Liver (tissue), 9 donors: ENCODE results near the gene ASF1B. TPM values are rescaled to one million over a fixed set of nuclear protein-coding genes. Genes with fewer than 3 reads are reported as not detected.

ENCODE experiments used
- DNase-seq: peaks from one replicate; pipeline ENCODE4 v3.0.0-alpha.2; 2017; ENCODE audit warnings: low spot score
- H3K27ac ChIP-seq, 2 donors: one replicate each; pipeline ENCODE4 v1.7.0; 2013; ENCODE audit warnings: inconsistent platforms in 2 of 2, low read length in 2 of 2, control low read depth in 1 of 2, low read depth in 1 of 2, mild to moderate bottlenecking in 1 of 2
- H3K27me3 ChIP-seq, 4 donors: one replicate each; pipeline versions ENCODE4 v1.6.1 to v1.7.0; 2013; ENCODE audit warnings: low read length in 3 of 4, inconsistent platforms in 1 of 4, mild to moderate bottlenecking in 1 of 4, moderate library complexity in 1 of 4; ENCODE audit not compliant: control insufficient read depth in 4 of 4, insufficient read depth in 4 of 4
- H3K36me3 ChIP-seq, 4 donors: one replicate each; pipeline versions ENCODE4 v1.6.1 to v1.7.0; 2013; ENCODE audit warnings: low read length in 3 of 4, mild to moderate bottlenecking in 3 of 4, low read depth in 1 of 4, moderate library complexity in 1 of 4; ENCODE audit not compliant: control insufficient read depth in 4 of 4, insufficient read depth in 3 of 4
- H3K4me1 ChIP-seq, 4 donors: one replicate each; pipeline versions ENCODE4 v1.6.1 to v1.7.0; 2013; ENCODE audit warnings: low read length in 3 of 4, mild to moderate bottlenecking in 3 of 4, moderate library complexity in 1 of 4; ENCODE audit not compliant: control insufficient read depth in 4 of 4, insufficient read depth in 4 of 4
- H3K4me3 ChIP-seq, 3 donors: one replicate each; pipeline versions ENCODE4 v1.6.1 to v1.7.0; 2013; ENCODE audit warnings: low read length in 3 of 3, control low read depth in 1 of 3, low read depth in 1 of 3, mild to moderate bottlenecking in 1 of 3
- H3K9ac ChIP-seq, 2 donors: one replicate each; pipeline ENCODE4 v1.7.0; 2013; ENCODE audit warnings: low read length in 2 of 2, mild to moderate bottlenecking in 2 of 2, moderate library complexity in 2 of 2, control low read depth in 1 of 2, low read depth in 1 of 2
- H3K9me3 ChIP-seq, 4 donors: one replicate each; pipeline versions ENCODE4 v1.6.1 to v1.7.0; 2013; ENCODE audit warnings: low read length in 3 of 4; ENCODE audit not compliant: control insufficient read depth in 4 of 4
- ATF3 ChIP-seq: IDR thresholded peaks from 2 replicates; pipeline ENCODE4 v1.6.1; 2016; ENCODE audit warnings: antibody characterized with exemption
- CTCF ChIP-seq: fragments of 150-350 bp; IDR thresholded peaks from 2 replicates; pipeline ENCODE4 v1.5.1; 2017; ENCODE audit warnings: improper control_type of control experiment, low read depth, low read length; ENCODE audit not compliant: missing input control
- EGR1 ChIP-seq, 2 donors: IDR thresholded peaks; 2 replicates each; pipeline ENCODE4 v1.6.1; 2016 to 2018; ENCODE audit warnings: antibody characterized with exemption in 2 of 2, low read depth in 2 of 2
- FOXA2 ChIP-seq: IDR thresholded peaks from 2 replicates; pipeline ENCODE4 v1.6.1; 2016; ENCODE audit warnings: antibody characterized with exemption
- GABPA ChIP-seq, 2 donors: IDR thresholded peaks in 1 of 2; conservative IDR thresholded peaks in 1 of 2; 2 replicates each; pipeline ENCODE4 v1.6.1; 2016; ENCODE audit warnings: antibody characterized with exemption in 2 of 2, mild to moderate bottlenecking in 1 of 2, moderate library complexity in 1 of 2
- HNF4A ChIP-seq, 2 donors: conservative IDR thresholded peaks; 2 replicates each; pipeline ENCODE4 v1.6.1; 2016; ENCODE audit warnings: antibody characterized with exemption in 2 of 2, mild to moderate bottlenecking in 2 of 2
- HNF4G ChIP-seq: IDR thresholded peaks from 2 replicates; pipeline ENCODE4 v1.6.1; 2016; ENCODE audit warnings: antibody characterized with exemption
- JUND ChIP-seq, 2 donors: IDR thresholded peaks; 2 replicates each; pipeline ENCODE4 v1.6.1; 2016; ENCODE audit warnings: antibody characterized with exemption in 2 of 2
- MAX ChIP-seq: IDR thresholded peaks from 2 replicates; pipeline ENCODE4 v1.6.1; 2016; ENCODE audit warnings: antibody characterized with exemption
- RAD21 ChIP-seq, 2 donors: IDR thresholded peaks; 2 replicates each; pipeline ENCODE4 v1.6.1; 2016; ENCODE audit warnings: antibody characterized with exemption in 2 of 2, mild to moderate bottlenecking in 2 of 2
- RXRA ChIP-seq, 2 donors: IDR thresholded peaks; 2 replicates each; pipeline ENCODE4 v1.6.1; 2017 to 2018; ENCODE audit warnings: antibody characterized with exemption in 2 of 2, mild to moderate bottlenecking in 1 of 2
- SP1 ChIP-seq: IDR thresholded peaks from 2 replicates; pipeline ENCODE4 v1.6.1; 2018; ENCODE audit warnings: antibody characterized with exemption, mild to moderate bottlenecking
- TAF1 ChIP-seq: conservative IDR thresholded peaks from 2 replicates; pipeline ENCODE4 v1.6.1; 2016; ENCODE audit warnings: antibody characterized with exemption, mild to moderate bottlenecking
- YY1 ChIP-seq: IDR thresholded peaks from 2 replicates; pipeline ENCODE4 v1.6.1; 2016; ENCODE audit warnings: antibody characterized with exemption, mild to moderate bottlenecking
- WGBS: extraction: QIAGEN DNeasy Blood & Tissue Kit; methylation state at CpG from one replicate; pipeline ENCODE4 v1.1.7; 2013; 5-methylcytosine and 5-hydroxymethylcytosine counted together
- polyA plus RNA-seq, 2 donors: library from polyadenylated mRNA; stranded (reverse) in 1 of 2; unstranded in 1 of 2; fragments of 200-250 nt in 1 of 2; fragments of >200 nt in 1 of 2; fragmentation: Nextera tagmentation in 1 of 2; extraction: Ambion mirVana in 1 of 2; gene quantifications; one replicate each; pipeline versions ENCODE4 v1.2.1 to v1.2.3, GENCODE V29; 2013 to 2015
- total RNA-seq, 2 donors: library from RNA; depleted of rRNA; stranded (reverse); fragments of >200 nt; gene quantifications; one replicate each; pipeline ENCODE4 v1.2.3, GENCODE V29; 2014
- TF ChIP-seq, protein P1 (sequence below): IDR thresholded peaks from 2 replicates; pipeline ENCODE4 v1.6.1; 2016; ENCODE audit warnings: antibody characterized with exemption, mild to moderate bottlenecking
- TF ChIP-seq, protein P2 (sequence below): IDR thresholded peaks from 2 replicates; pipeline ENCODE4 v1.6.1; 2016; ENCODE audit warnings: antibody characterized with exemption
- donor health status: healthy.
- donor health status: healthy.
- donor health status: healthy.
- donor health status: healthy.
- donor health status: healthy.

Gene ASF1B
- total and polyA plus RNA-seq, 4 donors = 0.25 to 20.5 (median 1.6) TPM

- TF ChIP-seq JUND (IDR thresholded peaks at IDR 0.05) (no peak), HNF4A (conservative IDR thresholded peaks at IDR 0.05) (no peak)
- no peak for DNase-seq
- WGBS = 86% methylated on average over 6 of the region's 6 CpGs
- Histone ChIP-seq H3K27ac (no peak overlapping the region), H3K27me3 (no peaks in the 10 kb centered on the region), H3K4me1 (peaks cover 0 to 2% (median 0%) of the 10 kb centered on the region in 4 donors), H3K9me3 (no peaks in the 10 kb centered on the region), H3K9ac (no peak overlapping the region), H3K4me3 (no peak overlapping the region), H3K36me3 (no peaks in the 10 kb centered on the region)
Observed at GRCh38 chr19:14145381-14145780, 9.0 kb upstream of the ASF1B start.

DNA sequence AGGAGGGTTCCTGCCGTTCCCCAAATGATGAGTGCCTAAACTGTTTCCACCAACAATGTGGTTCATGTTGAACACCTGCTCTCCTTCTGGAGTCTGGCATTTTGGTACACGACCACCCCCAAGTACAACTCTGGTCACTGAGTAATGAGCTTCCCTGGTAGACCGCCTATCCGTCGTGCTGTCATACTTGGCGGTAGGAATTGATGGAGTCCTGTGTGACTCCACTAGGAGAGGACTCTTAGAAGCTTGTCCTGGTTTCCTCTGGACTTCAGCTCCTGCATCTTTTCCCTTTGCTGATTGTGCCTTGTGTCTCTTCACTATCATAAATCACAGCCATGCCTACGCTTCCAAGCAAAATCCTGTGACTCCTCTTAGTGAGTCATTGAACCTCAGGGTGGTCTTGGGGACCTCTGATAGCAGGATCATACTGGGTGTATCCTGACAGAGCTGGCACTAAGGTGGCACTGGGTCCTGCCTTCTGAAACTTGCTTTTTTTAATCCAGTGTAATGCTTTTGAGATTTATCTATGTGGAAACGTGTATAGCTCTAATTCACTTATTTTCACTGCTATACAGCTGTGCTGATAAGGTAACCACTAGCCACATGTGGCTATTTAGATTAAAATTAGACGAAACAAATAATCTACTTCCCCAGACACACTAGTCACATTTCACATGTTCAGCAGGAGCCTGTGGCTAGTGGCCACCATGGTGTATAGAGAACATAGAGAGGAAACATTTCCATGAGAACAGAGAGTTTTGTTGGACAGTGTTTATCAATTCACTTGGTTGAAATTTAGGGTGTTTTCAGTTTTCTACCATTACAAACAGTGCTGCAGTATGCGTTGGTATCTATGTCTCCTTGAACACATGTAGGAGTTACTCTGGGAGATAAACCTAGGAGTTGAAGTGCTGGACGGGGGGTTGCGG, 6.1 kb upstream of the ASF1B start:
- H3K9ac ChIP-seq = no peak overlapping the region
- H3K27me3 ChIP-seq = no peaks in the 10 kb centered on the region
- no peak overlapping the region for H3K27ac ChIP-seq
- peaks cover 0 to 4% (median 1%) of the 10 kb centered on the region in 4 donors for H3K4me1 ChIP-seq
- TF ChIP-seq HNF4A (conservative IDR thresholded peaks at IDR 0.05) = no peak
- TF ChIP-seq CTCF = no peak
- no peak for TF ChIP-seq RAD21 (IDR thresholded peaks at IDR 0.05)
- TF ChIP-seq SP1 = no peak
- TF ChIP-seq JUND (IDR thresholded peaks at IDR 0.05) = no peak
- TF ChIP-seq HNF4G = no peak
- no peak for TF ChIP-seq FOXA2
- TF ChIP-seq GABPA (IDR thresholded peaks at IDR 0.05 in 1 of 2, conservative IDR thresholded peaks at IDR 0.05 in 1 of 2) = no peak
- TF ChIP-seq RXRA (IDR thresholded peaks at IDR 0.05) = no peak
- no peak for TF ChIP-seq TAF1
- TF ChIP-seq EGR1 (IDR thresholded peaks at IDR 0.05; ENCODE audit: low read depth in 2 of 2) = no peak
- TF ChIP-seq, protein P1, sequence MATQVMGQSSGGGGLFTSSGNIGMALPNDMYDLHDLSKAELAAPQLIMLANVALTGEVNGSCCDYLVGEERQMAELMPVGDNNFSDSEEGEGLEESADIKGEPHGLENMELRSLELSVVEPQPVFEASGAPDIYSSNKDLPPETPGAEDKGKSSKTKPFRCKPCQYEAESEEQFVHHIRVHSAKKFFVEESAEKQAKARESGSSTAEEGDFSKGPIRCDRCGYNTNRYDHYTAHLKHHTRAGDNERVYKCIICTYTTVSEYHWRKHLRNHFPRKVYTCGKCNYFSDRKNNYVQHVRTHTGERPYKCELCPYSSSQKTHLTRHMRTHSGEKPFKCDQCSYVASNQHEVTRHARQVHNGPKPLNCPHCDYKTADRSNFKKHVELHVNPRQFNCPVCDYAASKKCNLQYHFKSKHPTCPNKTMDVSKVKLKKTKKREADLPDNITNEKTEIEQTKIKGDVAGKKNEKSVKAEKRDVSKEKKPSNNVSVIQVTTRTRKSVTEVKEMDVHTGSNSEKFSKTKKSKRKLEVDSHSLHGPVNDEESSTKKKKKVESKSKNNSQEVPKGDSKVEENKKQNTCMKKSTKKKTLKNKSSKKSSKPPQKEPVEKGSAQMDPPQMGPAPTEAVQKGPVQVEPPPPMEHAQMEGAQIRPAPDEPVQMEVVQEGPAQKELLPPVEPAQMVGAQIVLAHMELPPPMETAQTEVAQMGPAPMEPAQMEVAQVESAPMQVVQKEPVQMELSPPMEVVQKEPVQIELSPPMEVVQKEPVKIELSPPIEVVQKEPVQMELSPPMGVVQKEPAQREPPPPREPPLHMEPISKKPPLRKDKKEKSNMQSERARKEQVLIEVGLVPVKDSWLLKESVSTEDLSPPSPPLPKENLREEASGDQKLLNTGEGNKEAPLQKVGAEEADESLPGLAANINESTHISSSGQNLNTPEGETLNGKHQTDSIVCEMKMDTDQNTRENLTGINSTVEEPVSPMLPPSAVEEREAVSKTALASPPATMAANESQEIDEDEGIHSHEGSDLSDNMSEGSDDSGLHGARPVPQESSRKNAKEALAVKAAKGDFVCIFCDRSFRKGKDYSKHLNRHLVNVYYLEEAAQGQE = no peak
- TF ChIP-seq ATF3 = no peak
- TF ChIP-seq, protein P2, sequence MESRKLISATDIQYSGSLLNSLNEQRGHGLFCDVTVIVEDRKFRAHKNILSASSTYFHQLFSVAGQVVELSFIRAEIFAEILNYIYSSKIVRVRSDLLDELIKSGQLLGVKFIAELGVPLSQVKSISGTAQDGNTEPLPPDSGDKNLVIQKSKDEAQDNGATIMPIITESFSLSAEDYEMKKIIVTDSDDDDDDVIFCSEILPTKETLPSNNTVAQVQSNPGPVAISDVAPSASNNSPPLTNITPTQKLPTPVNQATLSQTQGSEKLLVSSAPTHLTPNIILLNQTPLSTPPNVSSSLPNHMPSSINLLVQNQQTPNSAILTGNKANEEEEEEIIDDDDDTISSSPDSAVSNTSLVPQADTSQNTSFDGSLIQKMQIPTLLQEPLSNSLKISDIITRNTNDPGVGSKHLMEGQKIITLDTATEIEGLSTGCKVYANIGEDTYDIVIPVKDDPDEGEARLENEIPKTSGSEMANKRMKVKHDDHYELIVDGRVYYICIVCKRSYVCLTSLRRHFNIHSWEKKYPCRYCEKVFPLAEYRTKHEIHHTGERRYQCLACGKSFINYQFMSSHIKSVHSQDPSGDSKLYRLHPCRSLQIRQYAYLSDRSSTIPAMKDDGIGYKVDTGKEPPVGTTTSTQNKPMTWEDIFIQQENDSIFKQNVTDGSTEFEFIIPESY = no peak
- no peak for TF ChIP-seq MAX
- TF ChIP-seq YY1 = no peak
- no peaks in the 10 kb centered on the region for H3K9me3 ChIP-seq
- H3K4me3 ChIP-seq = no peak overlapping the region
- 92% methylated on average over 12 of the region's 12 CpGs for WGBS
- no peak for DNase-seq
- no peaks in the 10 kb centered on the region for H3K36me3 ChIP-seq
